GM19324 (cell line): ENCODE measurements around the gene CNN1.

ENCODE experiments used
- ATAC-seq: cut with Tn5 transposase; IDR thresholded peaks from one replicate; pipeline ENCODE4 v1.9.1; 2021; ENCODE audit warnings: mild to moderate bottlenecking, moderate library complexity; ENCODE audit not compliant: unreplicated experiment, low FRiP score

The CNN1 gene

DNA sequence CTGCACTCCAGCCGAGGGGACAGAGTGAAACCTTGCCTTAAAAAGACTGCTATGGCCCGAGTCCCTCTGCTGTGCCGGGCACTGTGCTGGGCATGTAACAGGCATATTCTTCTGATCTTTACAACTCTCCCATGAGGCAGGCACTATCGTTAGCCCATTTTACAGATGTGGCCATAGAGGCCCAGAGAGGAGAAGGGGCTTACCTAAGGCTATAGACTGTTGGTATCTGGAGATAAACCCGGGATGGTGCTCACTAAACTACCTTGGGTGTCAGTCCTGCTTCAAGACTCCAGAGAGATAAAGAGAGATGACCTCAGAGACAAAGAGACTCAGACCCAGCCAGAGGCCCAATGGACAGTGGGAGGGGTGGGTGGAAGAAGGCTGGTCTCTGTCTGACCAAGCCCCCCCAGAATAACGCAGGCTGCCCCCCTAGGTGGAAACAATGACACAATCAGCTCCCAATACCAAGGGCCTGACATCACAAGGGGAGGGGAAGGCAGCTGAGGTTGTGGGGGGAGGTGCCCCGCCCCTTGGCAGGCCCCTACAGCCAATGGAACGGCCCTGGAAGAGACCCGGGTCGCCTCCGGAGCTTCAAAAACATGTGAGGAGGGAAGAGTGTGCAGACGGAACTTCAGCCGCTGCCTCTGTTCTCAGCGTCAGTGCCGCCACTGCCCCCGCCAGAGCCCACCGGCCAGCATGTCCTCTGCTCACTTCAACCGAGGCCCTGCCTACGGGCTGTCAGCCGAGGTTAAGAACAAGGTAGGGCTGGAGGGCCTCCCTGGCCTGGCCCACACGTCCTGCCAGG lies at the start of gene CNN1:
Gene CNN1, plus strand, starts transcription at position 620 of the 805 bp plus-strand sequence. Its CDS starts 77 bp downstream, at position 697.
- no peak for ATAC-seq

DNA sequence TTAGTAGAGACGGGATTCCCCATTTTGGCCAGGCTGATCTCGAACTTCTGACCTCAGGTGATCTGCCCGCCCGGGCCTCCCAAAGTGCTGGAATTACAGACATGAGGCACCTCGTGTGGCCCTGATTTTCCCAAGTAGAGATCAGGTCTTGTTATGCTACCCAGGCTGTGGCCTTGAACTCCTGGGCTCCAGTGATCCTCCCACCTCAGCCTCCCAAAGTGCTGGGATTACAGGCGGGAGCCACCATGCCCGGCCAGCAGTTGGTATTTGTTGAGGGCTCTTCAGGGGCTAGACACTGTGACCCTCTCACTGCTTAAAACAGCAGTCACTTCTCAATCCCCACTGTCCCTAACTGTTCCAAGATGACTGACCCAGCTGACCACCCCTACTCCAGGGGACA lies 49.3 kb upstream of the CNN1 start:
- ATAC-seq, result no peak

DNA sequence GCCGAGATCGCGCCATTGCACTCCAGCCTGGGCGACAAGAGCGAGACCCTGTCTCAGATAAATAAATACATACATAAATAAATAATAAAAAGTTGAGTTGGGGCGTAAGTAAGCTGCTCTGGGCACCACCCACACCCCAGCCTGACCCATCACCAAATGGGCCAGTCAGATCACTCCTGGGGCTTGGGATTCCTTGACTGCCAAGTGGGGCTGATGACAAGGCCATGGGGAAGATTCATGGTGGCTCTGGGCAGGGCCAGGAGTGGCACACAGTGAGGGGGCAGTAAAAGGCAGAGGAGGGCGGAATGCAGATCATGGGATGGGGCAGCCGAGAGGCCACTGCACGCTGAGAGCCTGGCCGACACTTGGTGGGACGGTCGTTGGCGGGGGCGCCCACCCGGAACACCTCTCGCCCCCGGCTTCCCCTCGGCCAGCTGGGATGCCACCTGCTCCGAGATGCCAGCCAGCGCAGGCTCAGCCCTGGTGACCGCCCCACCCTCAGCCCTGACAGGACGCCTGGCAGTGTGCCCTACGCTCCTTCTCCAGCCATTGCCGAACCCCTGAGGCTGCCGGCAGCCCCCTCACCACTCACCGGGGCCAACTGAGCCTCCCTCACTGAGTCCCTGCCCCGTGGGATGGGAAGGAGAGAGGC lies 43.9 kb upstream of the CNN1 start:
- no peak for ATAC-seq

DNA sequence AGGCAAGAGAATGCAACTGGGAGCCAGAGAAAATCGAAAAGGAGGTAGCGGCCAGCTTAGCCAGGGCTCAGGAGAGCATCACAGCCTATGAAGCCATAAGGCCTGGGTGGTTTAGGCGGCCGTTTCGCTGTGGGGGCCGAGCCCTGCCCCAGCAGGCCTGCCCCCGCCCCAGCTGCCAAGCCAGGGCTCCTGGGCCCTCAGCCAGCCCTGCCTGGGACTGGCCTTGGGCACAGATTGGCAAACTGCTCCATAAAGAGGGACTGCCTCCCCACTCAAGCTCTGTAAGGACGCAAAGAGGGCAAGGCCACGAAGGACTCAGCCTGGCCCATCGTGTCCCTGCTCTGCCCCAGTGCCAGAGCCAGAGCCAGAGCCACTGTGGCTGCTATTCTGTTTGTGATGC lies 43.2 kb upstream of the CNN1 start:
- ATAC-seq, result no peak

DNA sequence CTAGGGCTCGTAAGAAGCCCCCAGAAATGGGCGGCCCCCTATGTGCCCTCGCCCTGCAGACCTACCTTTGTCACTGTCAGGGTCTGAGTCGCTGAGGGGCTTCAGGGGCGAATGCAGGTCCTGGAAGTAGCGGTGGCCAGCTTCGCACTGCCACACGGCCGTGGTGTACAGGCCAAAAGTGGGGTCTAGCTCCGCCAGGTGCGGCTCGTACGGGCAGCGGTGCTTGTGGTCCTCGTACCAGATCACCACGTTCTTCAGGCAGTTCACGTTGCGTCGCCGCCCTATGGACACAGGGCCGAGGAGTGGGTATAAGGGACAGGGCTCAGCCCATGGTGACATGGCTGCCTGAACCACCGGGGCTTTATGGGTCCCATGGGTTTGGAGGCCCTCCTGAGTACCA lies 42.8 kb upstream of the CNN1 start:
- no peak for ATAC-seq

DNA sequence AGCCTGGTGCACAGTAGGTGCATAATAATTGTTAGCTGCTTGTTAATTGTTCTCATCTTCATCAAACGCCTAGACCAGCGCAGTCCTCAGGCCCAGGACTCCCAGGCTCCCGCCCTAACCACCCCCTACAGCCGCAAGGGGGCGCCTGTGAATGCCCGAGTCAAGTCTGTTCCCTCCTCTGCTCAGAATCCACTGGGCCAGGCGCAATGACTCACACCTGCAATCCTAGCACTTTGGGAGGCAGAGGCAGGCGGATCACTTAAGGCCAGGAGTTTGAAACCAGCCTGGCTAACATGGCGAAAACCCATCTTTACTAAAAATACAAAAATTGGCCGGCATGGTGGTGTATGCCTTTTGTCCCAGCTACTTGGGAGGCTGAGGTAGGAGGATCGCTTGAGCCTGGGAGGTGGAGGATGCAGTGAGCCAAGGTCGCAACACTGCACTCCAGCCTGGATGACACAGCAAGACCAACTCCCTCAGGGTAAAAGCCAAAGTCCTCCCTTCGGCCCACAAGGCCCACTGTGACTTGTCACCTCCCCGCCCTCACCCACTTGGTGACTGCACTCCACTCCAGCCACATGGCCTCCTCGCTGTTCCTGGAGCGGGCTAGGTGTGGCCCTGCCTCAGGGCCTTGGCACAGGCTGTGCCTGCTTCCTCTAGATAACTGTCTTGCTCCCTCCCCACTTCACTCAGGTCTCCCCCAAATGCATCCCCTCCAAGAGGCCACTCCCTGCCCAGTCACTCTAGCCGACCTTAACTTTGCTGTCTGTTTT lies 42.1 kb upstream of the CNN1 start:
- ATAC-seq, result no peak

DNA sequence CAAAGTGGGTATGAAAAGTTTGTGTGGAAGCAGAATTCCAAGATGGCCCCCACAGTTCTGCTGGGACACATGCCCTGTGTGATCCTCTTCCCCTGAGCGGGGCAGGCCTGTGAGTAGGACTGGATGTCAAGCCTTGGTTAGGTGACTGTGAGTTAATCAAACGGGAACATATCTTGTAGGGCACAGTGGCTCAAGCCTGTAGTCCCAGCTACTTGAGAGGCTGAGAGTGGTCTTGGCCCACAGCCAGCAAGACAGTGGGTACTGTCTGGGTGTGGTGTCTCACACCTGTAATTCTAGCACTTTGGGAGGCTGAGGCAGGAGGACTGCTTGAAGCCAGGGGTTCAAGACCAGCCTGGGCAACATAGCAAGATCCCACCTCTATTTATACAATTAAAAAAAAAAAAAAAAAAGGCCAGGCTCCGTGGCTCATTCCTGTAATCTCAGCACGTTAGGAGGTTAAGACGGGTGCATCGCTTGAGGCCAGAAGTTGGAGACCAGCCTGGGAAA lies 39.4 kb upstream of the CNN1 start:
- ATAC-seq, result no peak

DNA sequence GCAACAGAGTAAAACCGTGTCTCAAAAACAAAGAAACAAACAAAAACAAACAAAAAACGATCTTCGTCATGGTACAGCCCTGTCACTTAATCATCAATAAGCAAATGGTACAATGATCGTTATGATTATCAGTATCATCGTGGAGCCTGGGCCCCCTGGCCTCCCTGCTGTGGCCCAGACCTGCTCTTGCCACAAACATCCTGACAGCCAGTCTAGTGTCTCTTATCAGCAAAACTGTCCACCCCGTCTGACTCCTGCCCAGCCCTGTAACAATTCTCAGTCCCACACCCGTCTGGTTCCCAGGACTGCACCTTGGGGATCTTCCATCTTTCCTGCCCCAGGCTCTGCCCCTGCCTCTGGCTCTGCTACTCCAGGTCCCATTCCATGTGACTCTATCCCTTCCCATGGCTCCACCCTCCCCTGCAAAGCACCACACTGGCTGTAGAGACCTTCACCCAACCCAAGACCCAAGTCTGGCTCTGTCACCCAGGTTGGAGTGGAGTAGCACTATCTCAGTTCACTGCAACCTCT lies 38.7 kb upstream of the CNN1 start:
- ATAC-seq, result no peak

DNA sequence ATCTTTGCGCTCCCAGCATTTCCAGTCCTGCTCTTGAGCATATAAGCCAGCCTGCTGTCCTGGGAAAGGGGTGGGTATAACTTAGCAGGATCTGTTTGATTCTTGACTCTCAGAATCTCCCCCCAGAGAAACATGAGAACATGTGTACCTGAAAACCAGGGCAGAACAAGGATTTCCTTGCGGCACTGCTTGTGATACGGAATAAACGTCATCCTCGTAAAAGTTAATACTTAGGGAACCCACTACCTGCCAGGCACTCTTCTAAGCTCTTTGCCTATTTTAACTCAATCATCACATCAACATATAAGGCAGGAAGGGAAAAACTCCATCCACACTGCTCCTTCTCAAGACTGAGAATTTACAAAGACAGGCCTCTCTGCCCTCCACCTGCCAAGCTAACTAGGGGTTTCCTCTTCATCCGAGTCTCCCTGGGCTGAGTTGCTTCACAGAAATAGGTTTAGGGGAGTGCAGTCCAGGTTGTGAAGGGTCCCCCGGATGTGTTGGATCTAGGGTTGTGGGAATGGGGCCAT lies 34.1 kb upstream of the CNN1 start:
- no peak for ATAC-seq

DNA sequence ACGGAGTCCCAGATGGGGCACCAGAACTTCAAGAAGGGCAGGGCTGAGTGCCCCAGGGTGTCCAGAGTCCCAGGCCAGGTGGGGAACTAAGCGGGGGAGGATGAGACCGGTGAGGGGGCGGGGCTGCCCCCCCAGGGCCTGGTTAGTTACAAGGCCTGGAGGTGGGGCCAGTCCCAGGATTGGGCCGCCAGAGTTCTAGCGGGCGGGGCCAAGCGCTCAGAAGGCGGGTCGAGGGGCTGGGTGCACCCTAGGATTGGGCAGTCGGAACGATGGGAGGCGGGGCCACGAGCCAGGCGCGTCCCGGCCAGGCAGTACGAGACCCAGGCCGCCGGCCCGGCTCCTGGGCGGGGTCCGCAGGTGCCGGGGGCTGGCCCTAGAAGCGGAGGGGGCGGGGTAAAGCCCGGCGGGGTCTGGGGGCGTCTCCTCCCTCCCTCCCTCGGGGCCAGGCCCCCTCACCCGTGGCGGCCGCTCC lies 33.6 kb upstream of the CNN1 start:
- ATAC-seq, result peak; percentile 91

DNA sequence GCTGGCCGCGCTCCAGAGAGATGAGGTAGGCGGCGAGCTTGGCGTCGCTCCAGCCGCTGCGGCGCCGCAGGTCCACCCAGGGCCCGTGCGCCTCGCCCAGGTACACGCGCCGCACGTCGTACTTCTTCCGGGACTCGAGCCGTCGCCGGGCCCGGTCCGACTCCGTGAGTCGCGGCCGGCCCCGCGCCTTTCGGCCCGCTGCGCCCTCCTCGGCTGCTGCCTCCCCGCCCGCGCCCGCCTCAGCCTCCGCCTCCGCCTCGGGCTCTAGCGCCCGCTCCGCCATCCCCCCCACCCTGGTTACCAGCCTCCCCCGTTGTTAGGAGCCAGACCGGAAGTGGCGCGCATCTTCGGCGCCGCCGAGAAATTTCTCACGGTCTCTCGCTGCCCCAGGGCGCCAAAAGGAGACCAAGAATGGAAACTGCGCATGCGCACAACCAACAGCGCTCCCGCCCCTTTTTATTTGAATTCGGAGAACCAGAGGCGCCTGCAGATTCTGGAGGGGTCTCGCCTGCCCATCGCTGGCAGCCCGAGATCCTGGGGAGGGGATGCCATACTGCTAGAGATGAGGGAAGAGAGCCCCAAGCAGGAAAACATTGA lies 33.0 kb upstream of the CNN1 start, which contains the start of gene ZNF653:
Gene ZNF653, minus strand, starts transcription at position 336 of the 597 bp plus-strand sequence. Its CDS starts 53 bp downstream, at position 283.
- peak; percentile 70 for ATAC-seq

DNA sequence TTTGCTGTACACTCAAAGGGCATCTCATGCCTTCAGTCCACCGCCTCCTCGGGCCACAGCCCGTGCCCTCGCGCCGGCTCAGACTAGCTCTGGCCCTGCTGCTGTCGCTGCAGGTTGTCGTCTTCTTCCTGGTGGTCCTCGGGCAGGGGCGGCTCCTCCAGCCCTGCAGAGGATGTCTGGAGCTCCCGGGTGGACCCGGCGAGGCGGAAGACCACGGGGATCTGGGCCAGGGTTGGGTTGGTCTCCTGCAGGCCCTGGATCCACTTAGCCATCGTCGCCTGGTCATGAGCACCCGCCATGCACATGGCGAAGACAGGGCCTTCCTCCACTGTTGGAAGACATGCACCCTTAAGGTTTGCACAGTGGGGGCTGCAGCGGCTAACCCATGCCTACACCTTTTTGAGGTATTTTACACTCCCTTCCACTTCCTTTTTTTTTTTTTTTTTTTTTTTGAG lies 32.5 kb upstream of the CNN1 start:
- peak; percentile 25 for ATAC-seq

DNA sequence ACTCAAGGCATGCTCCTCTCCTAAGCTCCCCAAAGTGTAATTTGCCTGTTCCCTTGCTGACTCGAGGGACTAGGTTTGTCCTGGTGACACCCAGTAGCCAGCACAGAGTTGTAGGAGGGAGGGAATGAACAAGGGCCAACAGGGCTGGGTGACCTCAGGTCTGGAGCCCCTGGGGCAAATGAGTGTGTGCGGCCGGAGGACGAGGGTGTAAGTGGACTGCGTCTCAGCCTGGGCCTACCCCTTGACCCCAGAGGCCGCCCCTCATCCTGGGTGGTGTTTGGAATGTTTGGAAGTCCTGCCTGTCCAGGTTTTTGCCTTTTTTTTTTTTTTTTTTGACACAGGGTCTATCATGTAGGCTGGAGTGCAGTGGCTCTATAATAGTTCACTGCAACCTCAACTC lies 31.7 kb upstream of the CNN1 start:
- ATAC-seq, result no peak

DNA sequence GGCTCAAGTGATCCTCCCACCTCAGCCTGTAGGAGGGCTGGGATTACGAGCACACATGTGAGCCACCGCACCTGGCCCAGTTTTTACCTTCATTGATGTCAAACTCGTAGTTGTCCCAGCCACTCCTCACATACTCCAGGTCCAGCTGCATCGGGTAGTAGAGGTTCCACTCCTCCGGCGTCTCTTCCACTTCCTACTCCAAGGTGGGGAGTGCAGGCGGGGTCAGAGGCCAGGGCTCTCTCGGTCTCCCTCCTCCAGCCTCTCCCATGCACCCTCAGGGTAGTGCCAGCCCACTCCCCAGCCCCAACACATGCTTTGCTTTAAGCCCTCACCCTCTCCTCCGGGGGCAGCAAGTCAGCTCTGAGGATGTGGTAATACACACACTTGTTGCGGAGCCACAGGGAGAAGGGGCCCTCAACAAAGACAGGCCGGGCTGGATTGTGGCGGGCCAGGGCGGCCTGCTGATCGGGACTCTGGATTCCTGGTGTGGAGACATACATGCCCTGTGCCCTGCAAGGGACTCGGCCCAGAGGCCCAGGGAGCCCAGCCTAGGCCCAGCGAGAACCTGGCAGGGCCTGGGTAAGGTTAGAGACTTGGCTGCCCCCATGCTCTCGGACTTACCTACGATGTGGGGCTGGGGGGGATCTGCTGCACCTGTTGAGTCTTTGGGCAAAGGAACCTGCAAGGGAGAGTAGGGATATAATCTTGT lies 31.1 kb upstream of the CNN1 start:
- no peak for ATAC-seq

DNA sequence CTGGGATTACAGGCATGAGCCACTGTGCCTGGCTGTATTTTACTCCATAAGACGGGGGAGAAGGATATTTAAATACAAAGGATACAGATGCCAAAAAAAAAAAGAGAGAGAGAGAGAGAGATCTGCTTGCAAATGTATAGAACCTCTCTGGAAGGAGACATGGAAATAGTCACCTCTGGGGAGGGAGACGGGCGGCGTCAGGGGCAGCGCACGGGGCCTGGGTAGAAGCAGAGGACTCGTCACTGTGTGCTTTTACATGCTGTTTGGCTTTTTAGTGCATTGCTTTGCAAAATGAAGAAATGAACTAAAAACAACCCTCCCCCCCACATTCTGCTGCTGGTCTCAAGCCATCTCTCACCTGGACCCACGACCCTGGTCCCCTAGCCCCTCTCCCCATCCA lies 28.2 kb upstream of the CNN1 start:
- no peak for ATAC-seq

DNA sequence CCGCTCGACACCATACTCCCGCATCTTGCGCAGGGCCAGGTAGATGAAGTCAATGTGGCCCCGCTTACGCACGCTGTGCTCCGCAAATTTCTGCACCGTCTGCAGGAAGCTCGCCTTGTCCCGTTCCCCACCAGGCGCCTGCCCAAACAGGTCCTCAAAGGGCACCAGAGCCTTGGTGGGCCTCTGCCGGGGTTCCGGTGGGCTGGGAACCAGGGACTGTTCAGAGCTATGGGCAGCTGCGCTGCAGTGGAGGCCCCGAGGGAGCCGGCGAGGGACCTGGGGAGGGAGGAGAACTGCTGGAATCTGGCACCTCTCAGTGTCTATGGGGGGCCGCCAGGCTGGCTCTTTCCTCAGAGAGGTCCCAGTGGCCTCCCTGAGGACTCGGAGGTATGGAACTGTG lies 24.7 kb upstream of the CNN1 start:
- no peak for ATAC-seq

DNA sequence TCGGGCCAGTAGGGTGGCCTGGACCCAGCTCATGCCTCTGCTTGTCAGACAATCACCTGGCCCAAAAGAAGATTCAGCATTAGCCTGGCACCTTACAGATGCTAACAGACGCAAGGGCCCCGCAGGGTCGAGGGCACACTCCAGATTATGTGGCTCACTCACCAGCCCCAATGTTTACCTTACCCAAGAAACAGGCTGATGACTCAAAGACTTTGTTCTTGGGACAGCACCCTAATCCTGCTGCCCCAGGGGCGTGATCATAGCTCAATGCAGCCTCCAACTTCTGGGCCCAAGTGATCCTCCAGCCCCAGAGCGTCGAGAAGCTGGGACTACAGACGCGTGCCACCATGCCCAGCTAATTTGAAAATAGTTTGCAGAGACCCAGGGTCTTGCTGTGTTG lies 19.5 kb upstream of the CNN1 start:
- no peak for ATAC-seq

DNA sequence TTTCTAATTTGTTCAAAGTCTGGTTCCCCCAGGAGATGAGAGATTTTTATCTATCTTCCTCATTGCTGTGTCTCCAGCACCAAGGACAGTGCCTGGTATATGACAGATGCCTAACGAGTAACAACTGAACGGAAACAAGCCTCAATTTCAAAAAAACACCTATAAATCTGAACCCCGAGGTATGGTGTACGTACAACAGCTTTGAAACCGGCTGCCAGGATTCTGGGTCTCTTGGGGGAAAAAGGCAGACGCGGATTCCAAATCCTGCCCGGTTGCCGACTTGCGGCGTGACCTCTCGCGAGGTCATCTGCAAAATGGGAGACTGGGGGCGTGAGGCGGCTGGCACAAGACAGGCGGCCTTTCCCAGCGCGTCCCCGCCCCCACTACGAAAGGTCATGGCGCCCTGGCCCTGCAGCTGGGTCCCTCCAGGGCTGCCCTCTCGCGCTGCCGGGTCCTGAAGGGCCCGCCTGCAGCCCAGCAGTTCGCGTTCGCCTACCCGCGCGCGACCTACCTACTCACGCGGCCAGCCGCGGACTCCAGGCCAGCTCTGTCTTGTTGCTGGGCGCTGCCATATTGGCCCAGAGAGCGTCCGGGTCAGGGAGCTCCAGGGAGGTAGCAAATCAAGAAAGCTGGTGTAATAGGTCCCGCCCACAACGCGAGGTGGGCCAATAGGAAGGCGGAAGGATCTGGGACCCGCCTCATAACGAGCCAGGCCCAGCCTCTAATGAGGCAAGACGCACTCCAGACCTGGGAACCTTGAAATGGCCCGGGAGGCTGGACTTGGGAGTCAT lies 9.9 kb upstream of the CNN1 start, which contains the start of gene ECSIT:
Gene ECSIT, minus strand, starts transcription at position 584 of the 791 bp plus-strand sequence. CDS start 9,964 bp downstream, outside the sequence.
- peak; percentile 96 for ATAC-seq
